Osteoblast (primary cell): ENCODE data around the gene SEC24B. TPM values are rescaled to one million over a fixed set of nuclear protein-coding genes. Genes with fewer than 3 reads are reported as not detected.

Experiments
- DNase-seq: peaks from one replicate; pipeline ENCODE4 v3.0.0; 2011; ENCODE audit warnings: low spot score, mixed read lengths; ENCODE audit not compliant: insufficient read length; ENCODE audit errors: missing footprints
- H2AFZ ChIP-seq: 2 replicates; pipeline ENCODE4 v1.6.0; 2011; ENCODE audit warnings: mild to moderate bottlenecking, low read length
- H3K27ac ChIP-seq: 2 replicates; pipeline ENCODE4 v1.5.1; 2011; ENCODE audit warnings: mild to moderate bottlenecking, low read depth, low read length, moderate library complexity
- H3K27me3 ChIP-seq: 2 replicates; pipeline ENCODE4 v1.6.0; 2012; ENCODE audit warnings: mild to moderate bottlenecking, control low read depth, inconsistent platforms, low read length, moderate library complexity; ENCODE audit not compliant: insufficient read depth
- H3K36me3 ChIP-seq: 2 replicates; pipeline ENCODE4 v1.5.1; 2011; ENCODE audit warnings: mild to moderate bottlenecking, low read length, control low read depth, moderate library complexity; ENCODE audit not compliant: insufficient read depth
- H3K4me1 ChIP-seq: 2 replicates; pipeline ENCODE4 v1.5.1; 2011; ENCODE audit warnings: mild to moderate bottlenecking, low read length, control low read depth, moderate library complexity; ENCODE audit not compliant: insufficient read depth
- H3K4me2 ChIP-seq: 2 replicates; pipeline ENCODE4 v1.6.0; 2011; ENCODE audit warnings: mild to moderate bottlenecking, low read length; ENCODE audit not compliant: insufficient read depth
- H3K4me3 ChIP-seq: fragments of 200-600 bp; sonication (generic); 3 replicates; pipeline ENCODE4 v1.5.1; 2012; ENCODE audit warnings: mild to moderate bottlenecking, low read length, inconsistent platforms; ENCODE audit not compliant: insufficient read depth
- H3K79me2 ChIP-seq: 2 replicates; pipeline ENCODE4 v1.6.0; 2012; ENCODE audit warnings: mild to moderate bottlenecking, low read length, control low read depth, inconsistent platforms; ENCODE audit not compliant: insufficient read depth
- H3K9me3 ChIP-seq: 2 replicates; pipeline ENCODE4 v1.5.1; 2011; ENCODE audit warnings: low read depth, low read length, control low read depth
- H4K20me1 ChIP-seq: 2 replicates; pipeline ENCODE4 v1.6.0; 2012; ENCODE audit warnings: mild to moderate bottlenecking, low read length, control low read depth; ENCODE audit not compliant: insufficient read depth
- CTCF ChIP-seq: IDR thresholded peaks from 2 replicates; pipeline ENCODE4 v1.5.1; 2011; ENCODE audit warnings: mild to moderate bottlenecking, low read depth, low read length, moderate library complexity; ENCODE audit errors: extremely low read depth
- total RNA-seq: library from RNA; depleted of rRNA; stranded (reverse); fragments of >200 nt; gene quantifications from 2 replicates; pipeline ENCODE4 v1.2.3, GENCODE V29; 2012

Gene SEC24B
- total RNA-seq, 1 donor, result 18.1 TPM

GRCh38 chr4:109436504-109436903 is 2.9 kb downstream of the SEC24B start:
- no peak overlapping the region for H3K4me2 ChIP-seq
- peaks cover 96% of the 10 kb centered on the region for H3K79me2 ChIP-seq
- H3K27me3 ChIP-seq, result no peaks in the 10 kb centered on the region
- no peak overlapping the region for H2AFZ ChIP-seq
- DNase-seq, result no peak
- no peak overlapping the region for H3K4me3 ChIP-seq
- H3K4me1 ChIP-seq, result peaks cover 35% of the 10 kb centered on the region
- peaks cover 60% of the 10 kb centered on the region for H4K20me1 ChIP-seq
- TF ChIP-seq CTCF, result no peak
- no peaks in the 10 kb centered on the region for H3K9me3 ChIP-seq
- no peak overlapping the region for H3K27ac ChIP-seq
- no peaks in the 10 kb centered on the region for H3K36me3 ChIP-seq

- H4K20me1 ChIP-seq, result peaks cover 80% of the 10 kb centered on the region
- H3K27ac ChIP-seq, result peak overlapping the region; percentile 15
- H3K4me2 ChIP-seq, result peak overlapping the region; percentile 17
- peaks cover 97% of the 10 kb centered on the region for H3K79me2 ChIP-seq
- no peak overlapping the region for H2AFZ ChIP-seq
- no peak for TF ChIP-seq CTCF
- no peak overlapping the region for H3K4me3 ChIP-seq
- H3K27me3 ChIP-seq, result no peaks in the 10 kb centered on the region
- peaks cover 6% of the 10 kb centered on the region for H3K36me3 ChIP-seq
- peak; percentile 52 for DNase-seq
- peaks cover 31% of the 10 kb centered on the region for H3K4me1 ChIP-seq
- H3K9me3 ChIP-seq, result no peaks in the 10 kb centered on the region
These were observed 7.3 kb downstream of the SEC24B start for GRCh38 chr4:109440948-109441347.

- Histone ChIP-seq H3K4me3 (no peak overlapping the region), H2AFZ (no peak overlapping the region), H3K9me3 (peaks cover 3% of the 10 kb centered on the region), H3K27me3 (no peaks in the 10 kb centered on the region), H3K79me2 (peaks cover 97% of the 10 kb centered on the region), H3K4me1 (peaks cover 30% of the 10 kb centered on the region), H3K27ac (peak overlapping the region; percentile 8), H3K4me2 (peak overlapping the region; percentile 29), H4K20me1 (peaks cover 81% of the 10 kb centered on the region), H3K36me3 (peaks cover 11% of the 10 kb centered on the region)
- no peak for DNase-seq
- no peak for TF ChIP-seq CTCF
These were observed 8.3 kb downstream of the SEC24B start for GRCh38 chr4:109441862-109442458.

- Histone ChIP-seq H3K9me3 (peaks cover 3% of the 10 kb centered on the region), H3K27ac (no peak overlapping the region), H3K79me2 (peaks cover 97% of the 10 kb centered on the region), H4K20me1 (peaks cover 76% of the 10 kb centered on the region), H3K4me3 (no peak overlapping the region), H3K4me2 (no peak overlapping the region), H2AFZ (no peak overlapping the region), H3K4me1 (peaks cover 30% of the 10 kb centered on the region), H3K36me3 (peaks cover 13% of the 10 kb centered on the region), H3K27me3 (no peaks in the 10 kb centered on the region)
- TF ChIP-seq CTCF, result no peak
- no peak for DNase-seq
These were observed 10.7 kb downstream of the SEC24B start for GRCh38 chr4:109444182-109444844.
